NCI-H2029 treated with DMSO at 0.1 percent for 48 hours (cell line): ENCODE measurements around the gene ERC2.

ENCODE experiments used
- DNase-seq: peaks from one replicate; lab custom pipeline; 2025; lab: John Stamatoyannopoulos, UW

The ERC2 gene

GRCh38 chr3:55678546-55679216 is 789.6 kb downstream of the ERC2 start:
- no peak for DNase-seq

GRCh38 chr3:55676643-55677042 is 791.6 kb downstream of the ERC2 start:
- peak; percentile 9 for DNase-seq

- no peak for DNase-seq
These were observed 792.8 kb downstream of the ERC2 start for GRCh38 chr3:55675478-55675877.

GRCh38 chr3:55673764-55674163 is 794.5 kb downstream of the ERC2 start:
- no peak for DNase-seq

GRCh38 chr3:55669133-55669532 is 799.1 kb downstream of the ERC2 start:
- DNase-seq: no peak

- no peak for DNase-seq
These were observed 799.9 kb downstream of the ERC2 start for GRCh38 chr3:55668359-55668758.

GRCh38 chr3:55664387-55664786 is 803.9 kb downstream of the ERC2 start:
- no peak for DNase-seq

GRCh38 chr3:55662683-55663082 is 805.6 kb downstream of the ERC2 start:
- DNase-seq: no peak

GRCh38 chr3:55661571-55661970 is 806.7 kb downstream of the ERC2 start:
- no peak for DNase-seq

GRCh38 chr3:55661141-55661540 is 807.1 kb downstream of the ERC2 start:
- no peak for DNase-seq

GRCh38 chr3:55660642-55661041 is 807.6 kb downstream of the ERC2 start:
- no peak for DNase-seq

- DNase-seq: no peak
These were observed 808.6 kb downstream of the ERC2 start for GRCh38 chr3:55659701-55660100.

GRCh38 chr3:55658690-55659562 is 809.3 kb downstream of the ERC2 start:
- no peak for DNase-seq

- no peak for DNase-seq
These were observed 810.0 kb downstream of the ERC2 start for GRCh38 chr3:55658270-55658669.

GRCh38 chr3:55655544-55655943 is 812.7 kb downstream of the ERC2 start:
- no peak for DNase-seq

- no peak for DNase-seq
These were observed 814.0 kb downstream of the ERC2 start for GRCh38 chr3:55654123-55654760.

- no peak for DNase-seq
These were observed 817.3 kb downstream of the ERC2 start for GRCh38 chr3:55651011-55651410.

GRCh38 chr3:55650011-55650410 is 818.3 kb downstream of the ERC2 start:
- DNase-seq: no peak

GRCh38 chr3:55649554-55649953 is 818.7 kb downstream of the ERC2 start:
- DNase-seq: no peak

GRCh38 chr3:55648591-55649318 is 819.5 kb downstream of the ERC2 start:
- DNase-seq: no peak

GRCh38 chr3:55647670-55648069 is 820.6 kb downstream of the ERC2 start:
- no peak for DNase-seq

- no peak for DNase-seq
These were observed 821.2 kb downstream of the ERC2 start for GRCh38 chr3:55647063-55647462.
